SK-N-SH (cell line): ENCODE results near the gene CHCHD6. TPM values are rescaled to one million over a fixed set of nuclear protein-coding genes. Genes with fewer than 3 reads are reported as not detected.

Source experiments
- CTCF ChIA-PET: fragments of 300-600, 350-600 bp; formaldehyde crosslinking; extraction: SDS; loops from one replicate; lab custom pipeline; 2021; lab: Yijun Ruan, JAX
- POLR2A ChIA-PET: fragments of 350-600 bp; sonication (Branson Sonifier 250); formaldehyde crosslinking; extraction: SDS; loops from one replicate; lab custom pipeline; 2020; ENCODE audit warnings: antibody characterized with exemption, inconsistent platforms; lab: Yijun Ruan, JAX
- DNase-seq: peaks from one replicate; pipeline ENCODE4 v3.0.0; 2012
- H2AFZ ChIP-seq: fragments of 200-600 bp; sonication (generic); 2 replicates; pipeline ENCODE4 v1.8.1; 2016; ENCODE audit warnings: antibody characterized with exemption, mild to moderate bottlenecking, low read depth
- H3F3A ChIP-seq: fragments of 200-600 bp; sonication (generic); replicated peaks from 2 replicates; pipeline ENCODE3; 2016; ENCODE audit warnings: antibody characterized with exemption, mild to moderate bottlenecking; ENCODE audit not compliant: insufficient read depth
- H3K27ac ChIP-seq, 2 experiments: fragments of 200-500 bp in 1 of 2; fragments of 200-600 bp in 1 of 2; sonication (Bioruptor generic) in 1 of 2; sonication (generic), shearing (Covaris generic) in 1 of 2; 2 replicates each; pipeline versions ENCODE4 v1.5.1 to v1.6.1; 2014 to 2016; ENCODE audit warnings: low read depth in 2 of 2, inconsistent platforms in 1 of 2, low read length in 1 of 2, mild to moderate bottlenecking in 1 of 2, mixed read lengths in 1 of 2
- H3K27me3 ChIP-seq: fragments of 200-600 bp; sonication (generic), shearing (Covaris generic); 2 replicates; pipeline ENCODE4 v1.6.1; 2016; ENCODE audit warnings: mixed run types; ENCODE audit not compliant: insufficient read depth
- H3K36me3 ChIP-seq, 2 experiments: fragments of 200-500 bp in 1 of 2; fragments of 200-600 bp in 1 of 2; sonication (Bioruptor generic) in 1 of 2; sonication (generic) in 1 of 2; replicated peaks in 1 of 2; 2 replicates each; pipeline versions ENCODE3 to v1.5.1; 2014 to 2016; ENCODE audit warnings: low read length in 1 of 2, mild to moderate bottlenecking in 1 of 2; ENCODE audit not compliant: insufficient read depth in 2 of 2, control insufficient read depth in 1 of 2
- H3K4me1 ChIP-seq, 2 experiments: fragments of 200-500 bp in 1 of 2; fragments of 200-600 bp in 1 of 2; sonication (Bioruptor generic) in 1 of 2; sonication (generic), shearing (Covaris generic) in 1 of 2; 2 replicates each; pipeline versions ENCODE4 v1.5.1 to v1.6.1; 2014 to 2016; ENCODE audit warnings: low read depth in 1 of 2, low read length in 1 of 2, mixed run types in 1 of 2; ENCODE audit not compliant: insufficient read depth in 2 of 2, control insufficient read depth in 1 of 2
- H3K4me2 ChIP-seq: fragments of 200-600 bp; sonication (generic), shearing (Covaris generic); 2 replicates; pipeline ENCODE4 v1.6.1; 2017; ENCODE audit warnings: mixed run types
- H3K4me3 ChIP-seq, 2 experiments: fragments of 200-500 bp in 1 of 2; fragments of 200-600 bp in 1 of 2; sonication (Bioruptor generic) in 1 of 2; sonication (generic), shearing (Covaris generic) in 1 of 2; 2 replicates each; pipeline versions ENCODE4 v1.5.1 to v1.8.1; 2014 to 2016; ENCODE audit warnings: low read depth in 2 of 2, inconsistent platforms in 1 of 2, low read length in 1 of 2, mild to moderate bottlenecking in 1 of 2, mixed read lengths in 1 of 2, moderate library complexity in 1 of 2
- H3K79me2 ChIP-seq: fragments of 200-600 bp; sonication (generic); 2 replicates; pipeline ENCODE4 v1.8.1; 2017; ENCODE audit warnings: mild to moderate bottlenecking; ENCODE audit not compliant: insufficient read depth
- H3K9ac ChIP-seq: fragments of 200-600 bp; sonication (generic); 2 replicates; pipeline ENCODE4 v1.6.1; 2017; ENCODE audit warnings: mixed run types
- H3K9me2 ChIP-seq: fragments of 200-600 bp; sonication (generic); 2 replicates; pipeline ENCODE4 v1.6.1; 2017; ENCODE audit warnings: mixed run types
- H3K9me3 ChIP-seq: fragments of 200-600 bp; sonication (generic); 2 replicates; pipeline ENCODE4 v1.6.1; 2017; ENCODE audit warnings: mixed run types, mild to moderate bottlenecking, moderate library complexity
- H4K20me1 ChIP-seq: fragments of 200-600 bp; sonication (generic); 2 replicates; pipeline ENCODE4 v1.6.1; 2017; ENCODE audit warnings: mild to moderate bottlenecking, mixed run types; ENCODE audit not compliant: insufficient read depth
- CHD2 ChIP-seq: fragments of 150-350 bp; IDR thresholded peaks from 2 replicates; pipeline ENCODE4 v1.6.1; 2018; ENCODE audit warnings: low read length; ENCODE audit not compliant: partially characterized antibody
- EZH2phosphoT487 ChIP-seq: fragments of 200-600 bp; sonication (generic); IDR thresholded peaks from 2 replicates; pipeline ENCODE4 v1.6.1; 2017; ENCODE audit warnings: low read depth, mixed run types, mild to moderate bottlenecking, antibody characterized with exemption, moderate library complexity, borderline replicate concordance
- FOSL2 ChIP-seq: IDR thresholded peaks from 2 replicates; pipeline ENCODE4 v1.4.0; 2012; ENCODE audit warnings: low read depth, mild to moderate bottlenecking, moderate library complexity, borderline replicate concordance
- FOXJ3 ChIP-seq: sonication (generic); formaldehyde crosslinking; IDR thresholded peaks from 2 replicates; pipeline ENCODE4 v1.5.1; 2020; ENCODE audit warnings: mild to moderate bottlenecking, missing genetic modification reagents
- MEF2A ChIP-seq: IDR thresholded peaks from 2 replicates; pipeline ENCODE4 v1.4.0; 2012; ENCODE audit warnings: low read depth, borderline replicate concordance
- MXI1 ChIP-seq: IDR thresholded peaks from 2 replicates; pipeline ENCODE4 v1.6.1; 2012; ENCODE audit warnings: mild to moderate bottlenecking, low read depth, low read length, improper control_type of control experiment
- PBX3 ChIP-seq: IDR thresholded peaks from 2 replicates; pipeline ENCODE4; 2012
- POLR2AphosphoS5 ChIP-seq: IDR thresholded peaks from 2 replicates; pipeline ENCODE4 v1.6.1; 2012; ENCODE audit warnings: low read depth, low read length
- SIN3A ChIP-seq: IDR thresholded peaks from 2 replicates; pipeline ENCODE4 v1.6.1; 2012; ENCODE audit warnings: low read depth, mild to moderate bottlenecking, low read length, moderate library complexity, borderline replicate concordance
- SMC3 ChIP-seq: IDR thresholded peaks from 2 replicates; pipeline ENCODE4 v1.6.1; 2012; ENCODE audit warnings: low read depth, low read length, improper control_type of control experiment
- TAF1 ChIP-seq: IDR thresholded peaks from 2 replicates; pipeline ENCODE4 v1.6.1; 2012; ENCODE audit warnings: low read depth, mild to moderate bottlenecking, low read length, moderate library complexity, borderline replicate concordance
- TCF12 ChIP-seq: IDR thresholded peaks from 2 replicates; pipeline ENCODE4 v1.4.0; 2012
- YY1 ChIP-seq: IDR thresholded peaks from 2 replicates; pipeline ENCODE4 v1.4.0; 2012; ENCODE audit warnings: low read depth, mild to moderate bottlenecking
- ZBTB33 ChIP-seq: IDR thresholded peaks from 2 replicates; pipeline ENCODE4 v1.4.0; 2012; ENCODE audit warnings: low read depth, borderline replicate concordance
- WGBS: methylation state at CpG from one replicate; pipeline ENCODE4 v1.1.6; 2017; ENCODE audit warnings: low lambda C conversion rate; 5-methylcytosine and 5-hydroxymethylcytosine counted together
- polyA plus RNA-seq, 3 experiments: library from polyadenylated mRNA; depleted of rRNA; stranded (reverse); fragments of >200 nt; gene quantifications; 2 replicates each; pipeline ENCODE4 v1.2.3, GENCODE V29; 2012
- TF ChIP-seq, protein P1 (sequence below): IDR thresholded peaks from 2 replicates; pipeline ENCODE4 v1.6.1; 2012; ENCODE audit warnings: mild to moderate bottlenecking, low read depth, low read length, moderate library complexity
- TF ChIP-seq, protein P2 (sequence below): fragments of 150-350 bp; IDR thresholded peaks from 2 replicates; pipeline ENCODE4 v1.6.1; 2016; ENCODE audit warnings: mild to moderate bottlenecking, low read depth, low read length
- TF ChIP-seq, protein P3 (sequence below): fragments of 200-600 bp; sonication (generic); IDR thresholded peaks from 2 replicates; pipeline ENCODE4 v1.6.1; 2017; ENCODE audit warnings: antibody characterized with exemption, mild to moderate bottlenecking, moderate library complexity

CHCHD6 gene
- polyA plus RNA-seq, 1 of the 3 experiments (the other 2 are of a cell fraction) = 42.5 TPM

DNA sequence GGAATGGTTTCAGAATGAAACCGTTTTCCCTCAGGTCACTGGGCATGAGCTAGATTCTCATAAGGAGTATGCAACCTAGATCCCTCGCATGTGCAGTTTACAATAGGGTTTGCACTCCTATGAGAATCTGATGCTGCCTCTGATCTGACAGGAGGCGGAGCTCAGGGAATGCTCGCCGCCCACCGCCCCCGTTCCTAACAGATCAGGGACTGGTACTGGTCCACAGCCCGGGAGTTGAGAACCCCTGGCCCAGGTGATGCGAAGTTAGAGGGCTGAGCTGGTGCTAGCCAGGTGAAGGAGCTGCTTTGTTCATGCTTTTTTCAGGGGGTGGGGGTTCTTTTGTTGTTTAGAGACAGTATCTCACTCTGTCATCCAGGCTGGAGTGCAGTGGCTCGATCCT, 263.3 kb downstream of the CHCHD6 start (continued):
- TF ChIP-seq, protein P1, sequence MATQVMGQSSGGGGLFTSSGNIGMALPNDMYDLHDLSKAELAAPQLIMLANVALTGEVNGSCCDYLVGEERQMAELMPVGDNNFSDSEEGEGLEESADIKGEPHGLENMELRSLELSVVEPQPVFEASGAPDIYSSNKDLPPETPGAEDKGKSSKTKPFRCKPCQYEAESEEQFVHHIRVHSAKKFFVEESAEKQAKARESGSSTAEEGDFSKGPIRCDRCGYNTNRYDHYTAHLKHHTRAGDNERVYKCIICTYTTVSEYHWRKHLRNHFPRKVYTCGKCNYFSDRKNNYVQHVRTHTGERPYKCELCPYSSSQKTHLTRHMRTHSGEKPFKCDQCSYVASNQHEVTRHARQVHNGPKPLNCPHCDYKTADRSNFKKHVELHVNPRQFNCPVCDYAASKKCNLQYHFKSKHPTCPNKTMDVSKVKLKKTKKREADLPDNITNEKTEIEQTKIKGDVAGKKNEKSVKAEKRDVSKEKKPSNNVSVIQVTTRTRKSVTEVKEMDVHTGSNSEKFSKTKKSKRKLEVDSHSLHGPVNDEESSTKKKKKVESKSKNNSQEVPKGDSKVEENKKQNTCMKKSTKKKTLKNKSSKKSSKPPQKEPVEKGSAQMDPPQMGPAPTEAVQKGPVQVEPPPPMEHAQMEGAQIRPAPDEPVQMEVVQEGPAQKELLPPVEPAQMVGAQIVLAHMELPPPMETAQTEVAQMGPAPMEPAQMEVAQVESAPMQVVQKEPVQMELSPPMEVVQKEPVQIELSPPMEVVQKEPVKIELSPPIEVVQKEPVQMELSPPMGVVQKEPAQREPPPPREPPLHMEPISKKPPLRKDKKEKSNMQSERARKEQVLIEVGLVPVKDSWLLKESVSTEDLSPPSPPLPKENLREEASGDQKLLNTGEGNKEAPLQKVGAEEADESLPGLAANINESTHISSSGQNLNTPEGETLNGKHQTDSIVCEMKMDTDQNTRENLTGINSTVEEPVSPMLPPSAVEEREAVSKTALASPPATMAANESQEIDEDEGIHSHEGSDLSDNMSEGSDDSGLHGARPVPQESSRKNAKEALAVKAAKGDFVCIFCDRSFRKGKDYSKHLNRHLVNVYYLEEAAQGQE = no peak
- TF ChIP-seq SIN3A (no peak), FOSL2 (no peak), FOXJ3 (CRISPR knock-in tag) (no peak), EZH2phosphoT487 (no peak)
- TF ChIP-seq, protein P2, sequence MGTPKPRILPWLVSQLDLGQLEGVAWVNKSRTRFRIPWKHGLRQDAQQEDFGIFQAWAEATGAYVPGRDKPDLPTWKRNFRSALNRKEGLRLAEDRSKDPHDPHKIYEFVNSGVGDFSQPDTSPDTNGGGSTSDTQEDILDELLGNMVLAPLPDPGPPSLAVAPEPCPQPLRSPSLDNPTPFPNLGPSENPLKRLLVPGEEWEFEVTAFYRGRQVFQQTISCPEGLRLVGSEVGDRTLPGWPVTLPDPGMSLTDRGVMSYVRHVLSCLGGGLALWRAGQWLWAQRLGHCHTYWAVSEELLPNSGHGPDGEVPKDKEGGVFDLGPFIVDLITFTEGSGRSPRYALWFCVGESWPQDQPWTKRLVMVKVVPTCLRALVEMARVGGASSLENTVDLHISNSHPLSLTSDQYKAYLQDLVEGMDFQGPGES = no peak

GRCh38 chr3:126968391-126969390, 264.7 kb downstream of the CHCHD6 start:
- H3K9me3 ChIP-seq = no peaks in the 10 kb centered on the region
- no peak overlapping the region for H2AFZ ChIP-seq
- H3K27me3 ChIP-seq = no peaks in the 10 kb centered on the region
- H3K4me1 ChIP-seq = peaks cover 0 to 18% of the 10 kb centered on the region in 2 experiments; a peak in 1 of 4 replicates
- no peak for DNase-seq
- ChIA-PET POLR2A (no interaction called here), CTCF (interaction anchor here (1.7 to 2.4 kb wide), 2 partner anchors 213 to 289 kb away, joined by 8 to 9 read pairs; no protein-coding TSS in a partner anchor)
- no peak overlapping the region for H3K4me2 ChIP-seq
- H4K20me1 ChIP-seq = no peaks in the 10 kb centered on the region
- H3K9ac ChIP-seq = no peak overlapping the region
- no peaks in the 10 kb centered on the region for H3K36me3 ChIP-seq
- no peaks in the 10 kb centered on the region for H3F3A ChIP-seq
- H3K9me2 ChIP-seq = no peaks in the 10 kb centered on the region
- WGBS = 92% methylated on average over 20 of the region's 20 CpGs
- no peaks in the 10 kb centered on the region for H3K79me2 ChIP-seq
- no peak overlapping the region for H3K4me3 ChIP-seq
- H3K27ac ChIP-seq = no peak overlapping the region
- TF ChIP-seq, protein P2 = no peak
- TF ChIP-seq FOSL2 (no peak), POLR2AphosphoS5 (no peak), ZBTB33 (no peak), YY1 (no peak), MEF2A (no peak), PBX3 (no peak), SMC3 (no peak), TCF12 (no peak), MXI1 (no peak), CHD2 (no peak), TAF1 (no peak), FOXJ3 (CRISPR knock-in tag) (no peak)
- TF ChIP-seq, protein P3, sequence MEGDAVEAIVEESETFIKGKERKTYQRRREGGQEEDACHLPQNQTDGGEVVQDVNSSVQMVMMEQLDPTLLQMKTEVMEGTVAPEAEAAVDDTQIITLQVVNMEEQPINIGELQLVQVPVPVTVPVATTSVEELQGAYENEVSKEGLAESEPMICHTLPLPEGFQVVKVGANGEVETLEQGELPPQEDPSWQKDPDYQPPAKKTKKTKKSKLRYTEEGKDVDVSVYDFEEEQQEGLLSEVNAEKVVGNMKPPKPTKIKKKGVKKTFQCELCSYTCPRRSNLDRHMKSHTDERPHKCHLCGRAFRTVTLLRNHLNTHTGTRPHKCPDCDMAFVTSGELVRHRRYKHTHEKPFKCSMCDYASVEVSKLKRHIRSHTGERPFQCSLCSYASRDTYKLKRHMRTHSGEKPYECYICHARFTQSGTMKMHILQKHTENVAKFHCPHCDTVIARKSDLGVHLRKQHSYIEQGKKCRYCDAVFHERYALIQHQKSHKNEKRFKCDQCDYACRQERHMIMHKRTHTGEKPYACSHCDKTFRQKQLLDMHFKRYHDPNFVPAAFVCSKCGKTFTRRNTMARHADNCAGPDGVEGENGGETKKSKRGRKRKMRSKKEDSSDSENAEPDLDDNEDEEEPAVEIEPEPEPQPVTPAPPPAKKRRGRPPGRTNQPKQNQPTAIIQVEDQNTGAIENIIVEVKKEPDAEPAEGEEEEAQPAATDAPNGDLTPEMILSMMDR = no peak
